GM12801 (cell line): ENCODE data around the gene AUTS2.

ENCODE experiments used
- TF ChIP-seq, protein P1 (sequence below): IDR thresholded peaks from one replicate; pipeline ENCODE4 v1.5.1; 2011; ENCODE audit warnings: control low read depth; ENCODE audit not compliant: insufficient read length; ENCODE audit errors: extremely low read depth

Gene AUTS2

DNA sequence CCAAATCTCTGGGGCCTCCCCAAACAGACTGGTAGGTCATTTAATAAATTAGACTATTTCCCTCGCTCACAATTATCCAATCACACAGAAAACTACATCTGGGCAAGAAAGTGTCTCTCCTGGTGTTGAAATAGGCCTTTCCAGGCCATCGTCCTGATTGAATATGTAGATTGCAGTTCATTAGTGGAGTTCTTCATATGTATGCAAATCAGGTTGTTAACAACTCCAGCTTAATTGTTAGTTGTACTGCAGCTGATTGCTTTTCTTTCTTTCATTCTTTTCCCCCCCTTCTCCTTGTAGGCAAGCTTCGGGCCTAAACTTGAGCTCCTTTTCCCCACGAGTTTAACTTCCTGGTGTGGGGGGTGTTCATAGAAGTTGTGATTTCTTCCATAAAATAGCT lies 1174.6 kb downstream of the AUTS2 start:
- TF ChIP-seq, protein P1, sequence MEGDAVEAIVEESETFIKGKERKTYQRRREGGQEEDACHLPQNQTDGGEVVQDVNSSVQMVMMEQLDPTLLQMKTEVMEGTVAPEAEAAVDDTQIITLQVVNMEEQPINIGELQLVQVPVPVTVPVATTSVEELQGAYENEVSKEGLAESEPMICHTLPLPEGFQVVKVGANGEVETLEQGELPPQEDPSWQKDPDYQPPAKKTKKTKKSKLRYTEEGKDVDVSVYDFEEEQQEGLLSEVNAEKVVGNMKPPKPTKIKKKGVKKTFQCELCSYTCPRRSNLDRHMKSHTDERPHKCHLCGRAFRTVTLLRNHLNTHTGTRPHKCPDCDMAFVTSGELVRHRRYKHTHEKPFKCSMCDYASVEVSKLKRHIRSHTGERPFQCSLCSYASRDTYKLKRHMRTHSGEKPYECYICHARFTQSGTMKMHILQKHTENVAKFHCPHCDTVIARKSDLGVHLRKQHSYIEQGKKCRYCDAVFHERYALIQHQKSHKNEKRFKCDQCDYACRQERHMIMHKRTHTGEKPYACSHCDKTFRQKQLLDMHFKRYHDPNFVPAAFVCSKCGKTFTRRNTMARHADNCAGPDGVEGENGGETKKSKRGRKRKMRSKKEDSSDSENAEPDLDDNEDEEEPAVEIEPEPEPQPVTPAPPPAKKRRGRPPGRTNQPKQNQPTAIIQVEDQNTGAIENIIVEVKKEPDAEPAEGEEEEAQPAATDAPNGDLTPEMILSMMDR = no peak

GRCh38 chr7:70773406-70773805 lies 1175.1 kb downstream of the AUTS2 start:
- TF ChIP-seq, protein P1 = no peak

GRCh38 chr7:70774950-70775527 lies 1176.8 kb downstream of the AUTS2 start:
- TF ChIP-seq, protein P1 = no peak

DNA sequence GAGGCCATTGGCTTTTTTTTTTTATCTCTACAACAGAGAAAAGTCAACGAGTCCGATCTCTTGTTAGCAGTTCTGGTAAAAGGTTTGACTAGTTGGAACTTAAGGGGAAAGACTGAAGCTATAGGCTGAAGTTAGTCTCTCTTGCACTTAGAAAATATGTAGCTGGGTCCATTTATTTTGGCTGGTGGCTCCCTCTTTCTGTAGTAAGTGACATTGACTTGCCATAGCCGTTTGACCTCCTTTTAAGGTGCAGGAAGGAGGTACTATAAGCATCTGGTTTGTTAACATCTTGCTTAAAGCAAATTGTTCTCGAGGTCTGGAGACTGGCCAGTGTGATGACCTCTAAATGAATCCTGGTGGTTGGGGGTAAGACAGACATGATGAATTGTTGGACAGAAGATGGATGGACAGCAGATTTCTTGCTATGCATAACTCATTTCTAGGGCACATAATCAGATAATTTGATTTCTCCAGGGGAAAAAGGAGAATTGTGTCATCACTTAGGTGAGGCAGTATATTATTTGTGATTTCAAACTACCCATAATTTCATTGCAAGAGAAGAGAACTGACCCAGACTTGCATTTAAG lies 1177.4 kb downstream of the AUTS2 start:
- TF ChIP-seq, protein P1 = no peak

GRCh38 chr7:70776627-70777101 lies 1178.4 kb downstream of the AUTS2 start:
- TF ChIP-seq, protein P1 = no peak

- TF ChIP-seq, protein P1 = no peak
Measured at GRCh38 chr7:70777251-70777650, 1179.0 kb downstream of the AUTS2 start.

- TF ChIP-seq, protein P1 = no peak
Measured at GRCh38 chr7:70778585-70778984, 1180.3 kb downstream of the AUTS2 start.

DNA sequence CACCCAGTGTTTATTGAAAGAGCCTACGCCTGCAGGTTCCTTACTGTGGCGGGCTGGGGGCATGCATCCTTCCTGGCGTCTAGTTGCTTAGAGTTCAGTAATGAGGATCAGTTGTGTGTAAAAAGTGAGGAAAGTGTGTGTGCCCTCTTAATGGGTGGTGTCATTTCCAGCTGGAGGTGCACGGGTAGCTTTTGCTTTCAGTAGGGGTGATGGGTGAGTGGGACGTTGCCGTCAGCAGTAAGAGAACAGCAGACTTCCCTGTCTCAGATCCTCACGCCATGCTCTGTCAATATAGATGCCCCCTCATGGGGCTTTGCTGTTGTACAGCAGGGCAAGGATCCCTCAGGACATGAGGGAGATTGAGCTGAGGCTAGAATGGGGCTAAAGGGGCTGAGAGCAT lies 1181.0 kb downstream of the AUTS2 start:
- TF ChIP-seq, protein P1 = no peak
